NB4 (cell line): Measurements from ENCODE around the gene SNX9.
"Not testable (repeated sequence)": the region's sequence is repeated elsewhere in the genome, so short reads cannot be mapped to it uniquely, and the experiment has no call there.

ENCODE experiments used
- MYC ChIP-seq: IDR thresholded peaks from 2 replicates; pipeline ENCODE4 v1.6.1; 2011; ENCODE audit warnings: low read depth, low read length
- POLR2A ChIP-seq: IDR thresholded peaks from 2 replicates; pipeline ENCODE4 v1.6.1; 2011; ENCODE audit warnings: mild to moderate bottlenecking; ENCODE audit not compliant: insufficient read length; ENCODE audit errors: extremely low read depth
- TF ChIP-seq, protein P1 (sequence below): IDR thresholded peaks from one replicate; pipeline ENCODE4 v1.5.1; 2012; ENCODE audit warnings: low read depth, low read length

GRCh38 chr6:157940375-157941036 lies 117.5 kb downstream of the SNX9 start:
- not testable (repeated sequence) for TF ChIP-seq POLR2A, MYC
- TF ChIP-seq, protein P1, sequence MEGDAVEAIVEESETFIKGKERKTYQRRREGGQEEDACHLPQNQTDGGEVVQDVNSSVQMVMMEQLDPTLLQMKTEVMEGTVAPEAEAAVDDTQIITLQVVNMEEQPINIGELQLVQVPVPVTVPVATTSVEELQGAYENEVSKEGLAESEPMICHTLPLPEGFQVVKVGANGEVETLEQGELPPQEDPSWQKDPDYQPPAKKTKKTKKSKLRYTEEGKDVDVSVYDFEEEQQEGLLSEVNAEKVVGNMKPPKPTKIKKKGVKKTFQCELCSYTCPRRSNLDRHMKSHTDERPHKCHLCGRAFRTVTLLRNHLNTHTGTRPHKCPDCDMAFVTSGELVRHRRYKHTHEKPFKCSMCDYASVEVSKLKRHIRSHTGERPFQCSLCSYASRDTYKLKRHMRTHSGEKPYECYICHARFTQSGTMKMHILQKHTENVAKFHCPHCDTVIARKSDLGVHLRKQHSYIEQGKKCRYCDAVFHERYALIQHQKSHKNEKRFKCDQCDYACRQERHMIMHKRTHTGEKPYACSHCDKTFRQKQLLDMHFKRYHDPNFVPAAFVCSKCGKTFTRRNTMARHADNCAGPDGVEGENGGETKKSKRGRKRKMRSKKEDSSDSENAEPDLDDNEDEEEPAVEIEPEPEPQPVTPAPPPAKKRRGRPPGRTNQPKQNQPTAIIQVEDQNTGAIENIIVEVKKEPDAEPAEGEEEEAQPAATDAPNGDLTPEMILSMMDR, result not testable (repeated sequence)
